ENCODE data around the gene PWP2.
A peak's percentile ranks its signal among the peaks of the same experiment; 100 is the strongest.

The PWP2 gene

DNA sequence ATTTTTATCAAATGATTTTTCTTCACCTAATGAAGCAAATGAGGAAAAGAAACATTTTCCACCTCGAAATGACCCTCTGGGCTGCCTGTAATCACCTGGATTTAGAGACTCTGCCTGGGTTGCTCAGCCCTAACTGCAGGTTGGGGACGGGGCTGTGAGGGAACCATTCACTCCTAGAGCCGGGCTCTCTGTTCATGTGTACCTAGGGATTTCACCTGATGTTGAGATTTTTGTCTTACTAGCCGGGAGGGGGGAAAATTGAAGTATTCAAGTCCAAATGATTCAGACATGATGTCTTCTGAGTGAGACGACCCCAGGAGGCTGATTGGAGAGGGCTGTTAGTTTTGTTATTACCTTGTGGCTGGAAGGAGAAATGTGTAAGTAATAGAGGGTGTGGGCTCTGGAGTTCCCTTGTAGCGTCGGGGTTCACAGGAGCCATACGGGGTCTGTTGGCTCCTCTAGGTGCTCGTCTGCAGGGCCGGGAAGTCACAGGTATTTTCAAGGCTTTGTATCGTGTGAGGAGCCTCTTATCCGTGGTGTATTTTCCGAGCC lies 42.3 kb upstream of the PWP2 start:
- no peak for TF ChIP-seq CTCF (IDR thresholded peaks at IDR 0.05; ENCODE audit: low read depth, low read length)
- no peak overlapping the region for H3K4me3 ChIP-seq (ENCODE audit: low read depth, low read length)

DNA sequence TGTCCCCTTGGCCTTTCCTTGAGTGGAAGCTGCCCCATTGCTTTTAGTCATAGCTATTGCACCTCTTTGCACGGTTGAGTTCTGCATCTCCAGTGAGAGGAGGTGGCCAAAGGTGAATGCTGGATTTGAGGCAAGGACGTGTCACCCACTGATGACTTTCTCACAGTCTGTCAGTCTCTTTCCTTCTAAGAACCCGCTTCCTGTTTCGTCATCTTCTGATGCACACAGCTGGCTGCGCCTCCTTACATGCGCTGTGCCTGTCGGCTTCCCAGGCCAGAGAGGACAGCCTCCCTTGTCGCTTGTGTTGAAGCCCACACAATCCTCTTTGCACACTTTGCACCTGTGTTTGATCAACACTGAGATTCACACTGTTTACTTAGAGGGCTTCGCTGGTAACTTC lies 41.8 kb upstream of the PWP2 start:
- no peak for TF ChIP-seq CTCF (IDR thresholded peaks at IDR 0.05; ENCODE audit: low read depth, low read length)
- no peak overlapping the region for H3K4me3 ChIP-seq (ENCODE audit: low read depth, low read length)

DNA sequence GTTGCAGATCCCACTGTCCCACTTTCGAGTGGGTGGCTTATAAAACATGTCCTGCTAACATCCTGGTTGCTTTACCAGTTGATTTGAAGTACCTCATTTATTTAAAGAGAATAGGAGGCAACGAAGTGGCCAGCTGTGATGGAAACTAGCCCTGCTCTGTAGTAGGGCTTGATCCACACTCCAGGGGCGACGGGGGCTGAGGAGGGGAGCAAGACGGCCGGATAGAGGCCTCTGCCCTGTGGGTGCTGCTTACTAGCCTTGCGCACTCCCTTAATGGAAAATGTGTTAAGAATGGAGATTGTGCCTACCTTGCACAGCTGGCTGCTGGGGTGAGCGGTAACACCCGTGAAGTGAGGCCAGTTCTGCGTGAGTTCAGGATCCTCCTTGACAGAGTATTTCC lies 41.1 kb upstream of the PWP2 start:
- no peak overlapping the region for H3K4me3 ChIP-seq (ENCODE audit: low read depth, low read length)
- TF ChIP-seq CTCF (IDR thresholded peaks at IDR 0.05; ENCODE audit: low read depth, low read length): no peak

DNA sequence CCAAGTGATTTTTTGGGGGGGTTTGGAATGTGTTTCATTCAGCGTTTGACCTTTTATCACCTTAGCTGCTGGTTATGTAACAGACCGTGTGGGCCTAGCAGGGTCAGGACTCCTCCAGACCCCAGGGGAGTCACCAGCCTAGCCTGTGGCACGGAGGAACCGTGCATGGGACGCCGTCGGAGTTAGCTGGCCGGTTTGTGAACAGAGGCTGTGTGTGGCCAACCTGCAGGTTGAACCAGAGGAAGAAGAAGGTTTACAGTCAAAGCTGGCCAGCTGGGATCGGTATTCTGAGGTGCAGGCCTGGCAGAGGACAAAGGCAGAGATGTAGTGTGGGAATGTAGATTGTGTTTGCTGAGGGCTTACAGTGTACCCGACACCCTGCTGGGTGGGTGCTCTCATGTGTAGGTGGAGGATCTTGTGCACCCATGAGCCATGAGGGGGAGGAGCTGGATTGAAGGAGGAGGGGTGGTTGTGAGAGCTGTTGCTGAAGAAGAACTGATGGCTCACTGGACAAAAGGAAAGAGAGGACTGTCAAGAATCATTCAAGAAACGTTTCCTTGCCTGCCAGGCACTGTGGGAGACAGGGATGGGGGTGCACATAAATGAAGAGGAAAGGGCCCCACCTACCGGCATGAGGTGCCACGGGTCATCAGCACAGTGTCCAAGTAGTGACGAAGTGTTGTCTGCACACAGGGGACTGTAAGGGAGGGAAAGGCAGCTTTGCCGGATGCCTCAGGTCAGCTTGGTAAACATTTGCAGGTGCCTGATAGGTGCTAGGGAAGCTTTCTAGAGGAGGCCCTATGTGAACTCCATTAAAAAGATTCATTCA lies 40.0 kb upstream of the PWP2 start:
- TF ChIP-seq CTCF (IDR thresholded peaks at IDR 0.05; ENCODE audit: low read depth, low read length): 0 out of 2 replicates have a peak, but pooled peaks have one; percentile 4
- no peak overlapping the region for H3K4me3 ChIP-seq (ENCODE audit: low read depth, low read length)

DNA sequence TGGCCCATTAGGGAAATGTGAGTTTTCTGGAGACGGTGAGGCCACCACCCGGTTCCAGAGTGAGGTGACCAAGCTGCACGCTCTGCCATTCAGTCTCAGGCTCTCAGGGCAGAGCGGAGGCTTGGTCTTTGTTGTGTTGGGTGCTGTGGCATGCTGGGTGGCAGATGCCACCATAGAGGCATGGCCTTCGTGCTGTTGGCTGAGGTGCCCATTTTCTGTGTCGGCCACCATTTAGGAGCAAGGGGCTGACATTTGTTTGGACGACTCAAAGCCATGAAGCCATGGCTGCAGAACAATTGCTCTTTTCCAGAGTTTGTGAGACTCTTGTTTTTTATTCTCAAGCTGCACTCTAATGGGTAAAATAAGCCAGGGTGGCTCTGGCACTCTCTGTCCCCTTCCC lies 36.8 kb upstream of the PWP2 start:
- H3K4me3 ChIP-seq (ENCODE audit: low read depth, low read length): no peak overlapping the region
- TF ChIP-seq CTCF (IDR thresholded peaks at IDR 0.05; ENCODE audit: low read depth, low read length): no peak

GRCh38 chr21:44071359-44072104 lies 35.7 kb upstream of the PWP2 start:
- no peak for TF ChIP-seq CTCF (IDR thresholded peaks at IDR 0.05; ENCODE audit: low read depth, low read length)

GRCh38 chr21:44072111-44072510 lies 35.1 kb upstream of the PWP2 start:
- no peak for TF ChIP-seq CTCF (IDR thresholded peaks at IDR 0.05; ENCODE audit: low read depth, low read length)
- no peak overlapping the region for H3K4me3 ChIP-seq (ENCODE audit: low read depth, low read length)

More at GRCh38 chr21:44071359-44072104, 35.7 kb upstream of the PWP2 start:
- no peak overlapping the region for H3K4me3 ChIP-seq (ENCODE audit: low read depth, low read length)

Data from WI38 (cell line).